SK-N-SH treated with all-trans-retinoic acid at 6 μM for 48 hours (cell line): Measurements from ENCODE around the gene LYSET.

Experiments used
- ZFP3 ChIP-seq: fragments of 250-450 bp; sonication (Bioruptor Pico); IDR thresholded peaks from 2 replicates; pipeline ENCODE4 v1.5.0; 2020; ENCODE audit warnings: mild to moderate bottlenecking, moderate library complexity
- ZFP30 ChIP-seq: fragments of 450-650 bp; formaldehyde crosslinking; IDR thresholded peaks from 2 replicates; pipeline ENCODE4 v1.5.0; 2022; ENCODE audit warnings: mild to moderate bottlenecking, moderate library complexity

GRCh38 chr14:93195316-93195999 lies 10.3 kb downstream of the LYSET start:
- TF ChIP-seq ZFP3 (CRISPR knock-in tag) (no peak), ZFP30 (CRISPR knock-in tag) (no peak)
